H1 (cell line): ENCODE measurements around the gene MED29. TPM values are rescaled to one million over a fixed set of nuclear protein-coding genes. Genes with fewer than 3 reads are reported as not detected.

Experiments used
- CTCF ChIA-PET: fragments of 300-600 bp; sonication (Branson Sonifier 250); formaldehyde crosslinking; loops from one replicate; lab custom pipeline; 2021; ENCODE audit not compliant: partially characterized antibody; lab: Charles Lee
- POLR2A ChIA-PET: fragments of 300-600 bp; sonication (Branson Sonifier 250); formaldehyde crosslinking; loops from one replicate; lab custom pipeline; 2021; ENCODE audit warnings: inconsistent platforms; ENCODE audit not compliant: partially characterized antibody; lab: Charles Lee
- DNase-seq, 2 experiments: peaks; one replicate each; pipeline versions ENCODE4 v3.0.0 to v3.0.0-alpha.2; 2010 to 2022; ENCODE audit warnings: low spot score in 2 of 2, low read depth in 1 of 2, mixed read lengths in 1 of 2
- FAIRE-seq: peaks from 2 replicates; lab custom pipeline; 2011; peaks lifted over from hg19 to GRCh38; lab: Jason Lieb, UNC
- H2AFZ ChIP-seq: 2 replicates; pipeline ENCODE4 v1.8.1; 2012; ENCODE audit warnings: low read length, inconsistent platforms
- H2AK5ac ChIP-seq: 2 replicates; pipeline ENCODE4 v1.6.1; 2013; ENCODE audit warnings: low read depth, low read length
- H2BK120ac ChIP-seq: replicated peaks from 2 replicates; pipeline ENCODE3; 2013; ENCODE audit warnings: low read depth, low read length, inconsistent platforms
- H2BK12ac ChIP-seq: 2 replicates; pipeline ENCODE4 v1.6.1; 2013; ENCODE audit warnings: low read depth, low read length
- H2BK15ac ChIP-seq: 2 replicates; pipeline ENCODE4 v1.6.1; 2013; ENCODE audit warnings: low read length
- H2BK20ac ChIP-seq: 2 replicates; pipeline ENCODE4 v1.6.1; 2013; ENCODE audit warnings: low read length
- H2BK5ac ChIP-seq: 2 replicates; pipeline ENCODE4 v1.6.1; 2013; ENCODE audit warnings: low read depth, low read length
- H3K14ac ChIP-seq: 2 replicates; pipeline ENCODE4 v1.6.1; 2013; ENCODE audit warnings: inconsistent platforms; ENCODE audit not compliant: insufficient read length
- H3K18ac ChIP-seq: 2 replicates; pipeline ENCODE4 v1.6.1; 2013; ENCODE audit warnings: low read length; ENCODE audit errors: extremely low read depth
- H3K23ac ChIP-seq: 2 replicates; pipeline ENCODE4 v1.6.1; 2013; ENCODE audit warnings: inconsistent platforms; ENCODE audit not compliant: insufficient read length
- H3K23me2 ChIP-seq: 2 replicates; pipeline ENCODE4 v1.6.1; 2013; ENCODE audit warnings: low read depth, low read length
- H3K27ac ChIP-seq: 2 replicates; pipeline ENCODE4 v1.6.1; 2011; ENCODE audit warnings: low read depth, low read length, inconsistent platforms
- H3K27me3 ChIP-seq, 4 experiments: replicated peaks in 1 of 4; 1 replicate in 1 of 4; 2 replicates in 3 of 4; pipeline versions ENCODE4 v1.6.1 to v1.8.1; 2011 to 2013; ENCODE audit warnings: low read length in 3 of 4, mild to moderate bottlenecking in 3 of 4, inconsistent platforms in 2 of 4, mixed read lengths in 2 of 4, moderate library complexity in 1 of 4; ENCODE audit not compliant: control insufficient read depth in 3 of 4, insufficient read depth in 3 of 4; ENCODE audit errors: extremely low read depth in 1 of 4
- H3K36me3 ChIP-seq, 4 experiments: 2 replicates each; pipeline versions ENCODE4 v1.6.1 to v1.8.1; 2011 to 2013; ENCODE audit warnings: mild to moderate bottlenecking in 4 of 4, low read length in 3 of 4, moderate library complexity in 2 of 4, control low read depth in 1 of 4, inconsistent platforms in 1 of 4; ENCODE audit not compliant: insufficient read depth in 4 of 4, control insufficient read depth in 2 of 4
- H3K4ac ChIP-seq: replicated peaks from 2 replicates; pipeline ENCODE3; 2013; ENCODE audit warnings: low read length, low read depth, mixed read lengths, inconsistent platforms; ENCODE audit not compliant: insufficient read length
- H3K4me1 ChIP-seq, 4 experiments: replicated peaks in 1 of 4; 1 replicate in 1 of 4; 2 replicates in 3 of 4; pipeline versions ENCODE4 v1.6.1 to v1.8.1; 2011 to 2013; ENCODE audit warnings: low read length in 3 of 4, inconsistent platforms in 2 of 4, mixed read lengths in 1 of 4; ENCODE audit not compliant: insufficient read depth in 4 of 4, control insufficient read depth in 3 of 4
- H3K4me2 ChIP-seq, 2 experiments: 2 replicates each; pipeline versions ENCODE4 v1.6.1 to v1.8.1; 2011 to 2013; ENCODE audit warnings: low read depth in 2 of 2, low read length in 2 of 2, control low read depth in 1 of 2, inconsistent platforms in 1 of 2, mild to moderate bottlenecking in 1 of 2; ENCODE audit not compliant: insufficient read depth in 1 of 2
- H3K4me3 ChIP-seq, 4 experiments: fragments of 200-600, 300-600 bp in 1 of 4; sonication (generic), shearing (Covaris generic), sonication (Bioruptor Twin) in 1 of 4; 2 replicates each; pipeline versions ENCODE4 v1.5.1 to v1.8.1; 2011 to 2016; ENCODE audit warnings: low read length in 4 of 4, low read depth in 3 of 4, control low read depth in 2 of 4, inconsistent platforms in 2 of 4, mild to moderate bottlenecking in 2 of 4, mixed read lengths in 1 of 4, moderate library complexity in 1 of 4; ENCODE audit not compliant: insufficient read depth in 2 of 4; ENCODE audit errors: extremely low read depth in 1 of 4
- H3K56ac ChIP-seq: replicated peaks from 2 replicates; pipeline ENCODE3; 2013; ENCODE audit warnings: low read depth, mild to moderate bottlenecking, mixed read lengths, low read length, inconsistent platforms; ENCODE audit not compliant: insufficient read length
- H3K79me1 ChIP-seq: 2 replicates; pipeline ENCODE4 v1.6.1; 2013; ENCODE audit warnings: low read depth, low read length, control low read depth
- H3K79me2 ChIP-seq, 2 experiments: 2 replicates each; pipeline versions ENCODE4 v1.6.1 to v1.8.1; 2012 to 2013; ENCODE audit warnings: low read length in 2 of 2, mild to moderate bottlenecking in 2 of 2, inconsistent platforms in 1 of 2; ENCODE audit not compliant: insufficient read depth in 2 of 2, control insufficient read depth in 1 of 2
- H3K9ac ChIP-seq, 4 experiments: replicated peaks in 1 of 4; 1 replicate in 1 of 4; 2 replicates in 3 of 4; pipeline versions ENCODE4 v1.6.1 to v1.8.1; 2011 to 2013; ENCODE audit warnings: low read depth in 3 of 4, low read length in 3 of 4, control low read depth in 2 of 4, mild to moderate bottlenecking in 2 of 4, moderate library complexity in 2 of 4, inconsistent platforms in 1 of 4; ENCODE audit errors: extremely low read depth in 1 of 4
- H3K9me3 ChIP-seq, 2 experiments: 2 replicates each; pipeline versions ENCODE4 v1.6.1 to v1.8.1; 2012 to 2013; ENCODE audit warnings: mild to moderate bottlenecking in 2 of 2, moderate library complexity in 2 of 2, control low read depth in 1 of 2, inconsistent platforms in 1 of 2, low read depth in 1 of 2, low read length in 1 of 2, mixed read lengths in 1 of 2; ENCODE audit not compliant: insufficient read depth in 2 of 2
- H4K20me1 ChIP-seq, 2 experiments: replicated peaks in 1 of 2; 2 replicates each; pipeline versions ENCODE3 to v1.8.1; 2011 to 2013; ENCODE audit warnings: inconsistent platforms in 2 of 2, low read length in 2 of 2, mild to moderate bottlenecking in 1 of 2; ENCODE audit not compliant: insufficient read depth in 2 of 2, control insufficient read depth in 1 of 2
- H4K5ac ChIP-seq: 2 replicates; pipeline ENCODE4 v1.6.1; 2013; ENCODE audit warnings: low read length, low read depth, mixed read lengths, inconsistent platforms; ENCODE audit not compliant: insufficient read length
- H4K8ac ChIP-seq: 2 replicates; pipeline ENCODE4 v1.8.0; 2013; ENCODE audit warnings: mild to moderate bottlenecking, moderate library complexity, low read length, inconsistent platforms; ENCODE audit not compliant: insufficient read depth; ENCODE audit errors: extremely low read depth
- H4K91ac ChIP-seq: replicated peaks from 2 replicates; pipeline ENCODE3; 2013; ENCODE audit warnings: low read length, mixed read lengths, inconsistent platforms; ENCODE audit not compliant: insufficient read length
- ASH2L ChIP-seq: fragments of 200-600, 300-600 bp; sonication (generic); IDR thresholded peaks from one replicate; pipeline ENCODE4 v1.7.1; 2017; ENCODE audit warnings: low read length
- BRCA1 ChIP-seq: IDR thresholded peaks from 2 replicates; pipeline ENCODE4 v1.6.1; 2012; ENCODE audit warnings: low read depth, low read length, improper control_type of control experiment
- CHD2 ChIP-seq: IDR thresholded peaks from 2 replicates; pipeline ENCODE4 v1.6.1; 2012; ENCODE audit warnings: low read length, improper control_type of control experiment
- GTF2F1 ChIP-seq: IDR thresholded peaks from 2 replicates; pipeline ENCODE4 v1.6.1; 2012; ENCODE audit warnings: low read depth, low read length, improper control_type of control experiment, borderline replicate concordance
- JUND ChIP-seq: IDR thresholded peaks from 2 replicates; pipeline ENCODE4 v1.6.1; 2011; ENCODE audit warnings: mild to moderate bottlenecking, improper control_type of control experiment, low read length
- MAFK ChIP-seq: IDR thresholded peaks from 2 replicates; pipeline ENCODE4 v1.6.1; 2012; ENCODE audit warnings: low read depth, mild to moderate bottlenecking, improper control_type of control experiment, low read length
- POLR2A ChIP-seq, 2 experiments: IDR thresholded peaks; 1 replicate in 1 of 2; 2 replicates in 1 of 2; pipeline ENCODE4 v1.6.1; 2011; ENCODE audit warnings: low read depth in 2 of 2, low read length in 2 of 2, mild to moderate bottlenecking in 2 of 2; ENCODE audit errors: control extremely low read depth in 1 of 2
- RNF2 ChIP-seq: fragments of 200-900, 300-1000 bp; sonication (generic); IDR thresholded peaks from 2 replicates; pipeline ENCODE4 v1.7.1; 2016; ENCODE audit warnings: borderline replicate concordance, low read depth, mild to moderate bottlenecking, antibody characterized with exemption, low read length; ENCODE audit not compliant: poor library complexity, severe bottlenecking; ENCODE audit errors: missing control alignments
- SIRT6 ChIP-seq: IDR thresholded peaks from one replicate; pipeline ENCODE4 v1.7.1; 2012; ENCODE audit warnings: low read length, inconsistent platforms
- SP4 ChIP-seq: IDR thresholded peaks from 2 replicates; pipeline ENCODE4 v1.6.1; 2012; ENCODE audit warnings: low read length, inconsistent platforms
- TAF1 ChIP-seq: IDR thresholded peaks from 2 replicates; pipeline ENCODE4 v1.6.1; 2011; ENCODE audit warnings: mild to moderate bottlenecking, low read depth, low read length
- TBP ChIP-seq: IDR thresholded peaks from 2 replicates; pipeline ENCODE4 v1.6.1; 2011; ENCODE audit warnings: low read depth, low read length, improper control_type of control experiment
- WGBS, 2 experiments: shearing (Covaris generic) in 1 of 2; methylation state at CpG; one replicate each; pipeline versions ENCODE4 v1.1.6 to v1.1.7; 2013 to 2015; ENCODE audit warnings: low lambda C conversion rate in 2 of 2, mixed read lengths in 2 of 2, inconsistent platforms in 1 of 2, low coverage in 1 of 2, missing lambda C conversion rate in 1 of 2; ENCODE audit not compliant: insufficient replicate concordance in 2 of 2, insufficient coverage in 1 of 2, insufficient read length in 1 of 2; ENCODE audit errors: extremely low coverage in 1 of 2, missing lambda C conversion rate in 1 of 2; 5-methylcytosine and 5-hydroxymethylcytosine counted together
- polyA plus RNA-seq, 7 experiments: library from polyadenylated mRNA; depleted of rRNA in 3 of 7; stranded (reverse) in 5 of 7; unstranded in 2 of 7; fragments of >200 nt in 5 of 7; fragments of 200-250 nt in 2 of 7; gene quantifications; 1 replicate in 5 of 7; 2 replicates in 1 of 7; 4 replicates in 1 of 7; pipeline versions ENCODE4 v1.2.1 to v1.2.3, GENCODE V29; 2011 to 2013; ENCODE audit warnings: missing spikeins in 2 of 7, mixed read lengths in 2 of 7
- total RNA-seq: library from RNA; stranded (reverse); fragmentation: NEBNext Ultra II Directional; extraction: Animal tissue kit (Norgen Biotek cat#: 25700); gene quantifications from 2 replicates; pipeline ENCODE4 v1.2.1, GENCODE V29; 2021

Gene MED29
- total and polyA plus RNA-seq, 2 of the 8 experiments (the other 6 are each of a cell fraction or from before 2014, with no cell fraction given): 31.1 to 52.5 TPM

DNA sequence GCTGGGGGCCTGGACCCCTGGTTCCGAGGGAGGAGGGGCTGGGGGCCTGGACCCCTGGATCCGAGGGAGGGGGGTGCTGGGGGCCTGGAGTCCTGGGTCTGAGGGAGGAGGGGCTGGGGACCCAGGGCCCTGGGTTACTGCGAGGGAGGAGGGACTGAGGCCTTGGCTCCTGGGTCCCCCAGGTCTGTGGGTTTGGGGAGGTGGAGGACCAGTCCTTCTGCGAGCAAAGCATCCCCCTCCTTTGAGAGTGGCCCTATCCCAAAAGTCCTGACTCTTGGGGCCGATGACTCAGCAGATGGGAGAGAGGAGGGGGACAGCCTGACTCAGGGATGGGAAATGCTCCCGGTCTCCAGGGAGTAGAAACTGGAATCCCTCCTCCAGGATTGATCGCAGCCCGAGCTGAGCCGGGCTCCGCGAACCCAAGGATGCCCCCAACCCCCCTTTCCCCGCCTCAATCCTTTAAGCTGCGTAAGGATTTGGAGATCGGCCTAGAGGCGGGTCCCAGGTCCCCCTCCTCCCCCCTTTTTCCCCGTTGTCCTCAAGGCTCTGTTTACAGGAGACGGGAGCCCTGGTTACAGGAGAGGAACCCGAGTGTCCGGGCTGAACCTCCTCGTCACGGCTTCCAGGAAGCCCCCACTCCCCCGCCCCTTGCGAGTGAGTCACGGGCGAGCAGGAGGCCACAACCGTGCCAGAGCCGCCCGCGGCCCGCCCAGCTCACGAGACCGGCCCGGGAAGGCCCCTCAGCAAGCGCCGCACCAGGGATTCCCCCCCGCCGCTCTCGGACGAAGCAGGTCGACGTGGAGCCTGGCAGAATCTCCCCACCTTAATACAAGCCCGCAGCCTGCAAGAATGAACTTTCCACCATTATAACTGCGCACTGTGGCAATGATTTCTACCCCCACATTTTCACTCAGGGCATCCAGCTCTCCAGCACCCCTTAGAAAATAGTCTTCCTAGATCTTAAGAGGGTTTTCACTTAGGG lies 12.4 kb downstream of the MED29 start:
- Histone ChIP-seq H3K56ac (peak overlapping the region; percentile 89), H4K20me1 (peaks cover 0 to 5% of the 10 kb centered on the region in 2 experiments), H2AFZ (no peak overlapping the region), H4K91ac (peak overlapping the region; percentile 98), H2BK120ac (peak overlapping the region; percentile 28), H3K9me3 (no peaks in the 10 kb centered on the region), H3K4me1 (peaks cover 0 to 38% (median 24%) of the 10 kb centered on the region in 4 experiments; a peak in 6 of 7 replicates), H2BK5ac (peak overlapping the region; percentile 97), H3K36me3 (peaks cover 0 to 5% (median 0%) of the 10 kb centered on the region in 4 experiments; a peak in 2 of 8 replicates), H3K23ac (no peak overlapping the region), H2BK20ac (no peak overlapping the region), H3K14ac (no peak overlapping the region), H2AK5ac (0 out of 2 replicates have a peak overlapping the region, but pooled peaks have one; percentile 16), H3K27ac (peak overlapping the region; percentile 97), H3K79me2 (peaks cover 0 to 16% of the 10 kb centered on the region in 2 experiments; a peak in 1 of 4 replicates), H2BK15ac (peak overlapping the region; percentile 81), H3K27me3 (no peaks in the 10 kb centered on the region), H3K18ac (peak overlapping the region; percentile 95), H3K79me1 (no peaks in the 10 kb centered on the region), H4K5ac (peak overlapping the region; percentile 92), H4K8ac (peak overlapping the region; percentile 96), H3K4me2 (peak overlapping the region; percentile 63 to 95), H3K4me3 (peak overlapping the region; percentile 35 to 75 (median 57)), H3K23me2 (peaks cover 19% of the 10 kb centered on the region; the same call in 1 of the 2 replicates), H2BK12ac (peak overlapping the region; percentile 87), H3K9ac (peak overlapping the region; percentile 68 to 81 (median 76)), H3K4ac (peak overlapping the region; percentile 74)
- ChIA-PET POLR2A (interaction anchor here (0.6 to 14.3 kb wide), 12 partner anchors 8 to 884 kb away, joined by 3 to 234 read pairs (median 4); partner anchors contain the start of genes MED29, PAF1, PLEKHG2 and RPS16), CTCF (interaction anchor here (0.6 kb wide), 1 partner anchor 55 kb away, joined by 3 read pairs; no protein-coding TSS in a partner anchor)
- DNase-seq: peak; percentile 78 to 80
- 4% methylated on average over 24 of the region's 43 CpGs; no CpG with 5 or more reads in 1 of the 2 experiments for WGBS, 2 experiments
- no peak for FAIRE-seq
- TF ChIP-seq JUND (peak; percentile 74), RNF2 (no peak), BRCA1 (no peak), MAFK (peak; percentile 95), CHD2 (no peak), SIRT6 (no peak), TAF1 (peak; percentile 77), SP4 (peak; percentile 63), GTF2F1 (no peak), ASH2L (peak; percentile 24), TBP (peak; percentile 64), POLR2A (IDR thresholded peaks at IDR 0.05; ENCODE audit: control extremely low read depth in 1 of 2, low read depth in 2 of 2, low read length in 2 of 2) (peak in 1 of 2 experiments; percentile 94; a peak in 2 of 3 replicates)
